Cardiac septum (tissue), 1 donor: Measurements from ENCODE around the gene ARHGAP21. TPM values are rescaled to one million over a fixed set of nuclear protein-coding genes. Genes with fewer than 3 reads are reported as not detected.
"Not testable (repeated sequence)": the region's sequence is repeated elsewhere in the genome, so short reads cannot be mapped to it uniquely, and the experiment has no call there.

Experiments
- DNase-seq: peaks from one replicate; pipeline ENCODE4 v3.0.0-alpha.2; 2020; ENCODE audit warnings: low spot score
- intact Hi-C: fragments of 100-400 bp; cut with DNase I; formaldehyde crosslinking; loops from one replicate; pipeline ENCODE4 v1.14.0; 2022
- total RNA-seq: library from RNA; stranded (reverse); fragmentation: NEBNext Ultra II Directional; extraction: Animal tissue kit (Norgen Biotek cat#: 25700); gene quantifications from one replicate; pipeline ENCODE4 v1.2.1, GENCODE V29; 2021
- donor health status: DM: no; HTN: no; CAD: no.

ARHGAP21 gene
- total RNA-seq, 1 donor from 2014 or later, result 56.4 TPM

DNA sequence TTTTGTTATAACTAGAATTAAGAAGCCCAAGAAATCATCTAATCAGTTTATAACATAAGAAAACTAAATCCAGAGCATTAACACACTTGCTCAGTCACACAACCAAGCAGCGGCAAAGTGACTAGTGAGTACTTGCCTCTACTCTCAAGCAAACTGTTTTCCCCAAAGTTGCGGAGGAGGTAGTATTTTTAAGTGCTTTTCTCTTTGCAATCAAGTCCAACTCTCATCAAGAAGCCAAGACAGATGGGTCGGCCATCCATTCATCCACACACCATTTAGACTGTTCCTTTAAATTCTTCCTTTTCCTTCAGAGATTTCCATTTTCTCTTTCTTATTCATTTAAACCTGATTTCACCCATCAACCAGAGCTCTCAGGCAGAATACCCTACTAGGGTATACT, 25.4 kb downstream of the ARHGAP21 start:
- no peak for DNase-seq
- intact Hi-C loops, result no loop called here

DNA sequence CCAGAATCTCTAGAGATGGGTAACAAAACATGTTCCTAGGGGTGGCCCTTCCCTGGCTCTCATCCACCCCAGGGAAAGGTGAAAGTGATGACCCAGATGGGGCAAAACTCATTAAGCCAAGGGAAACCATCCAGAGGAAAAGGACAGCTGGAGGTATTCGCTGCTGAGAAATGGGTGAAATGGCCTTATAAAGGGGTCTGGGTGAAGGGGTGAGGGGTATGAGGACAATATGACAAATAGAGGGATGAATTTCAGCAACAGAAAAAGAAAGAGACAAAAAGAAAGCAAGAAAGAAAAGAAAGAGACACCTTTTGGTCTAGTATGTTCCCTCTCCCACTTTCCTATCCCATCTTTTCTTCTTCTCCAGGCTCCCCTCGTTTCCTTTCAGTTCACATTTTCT, 26.6 kb downstream of the ARHGAP21 start:
- no peak for DNase-seq
- intact Hi-C loops, result no loop called here

DNA sequence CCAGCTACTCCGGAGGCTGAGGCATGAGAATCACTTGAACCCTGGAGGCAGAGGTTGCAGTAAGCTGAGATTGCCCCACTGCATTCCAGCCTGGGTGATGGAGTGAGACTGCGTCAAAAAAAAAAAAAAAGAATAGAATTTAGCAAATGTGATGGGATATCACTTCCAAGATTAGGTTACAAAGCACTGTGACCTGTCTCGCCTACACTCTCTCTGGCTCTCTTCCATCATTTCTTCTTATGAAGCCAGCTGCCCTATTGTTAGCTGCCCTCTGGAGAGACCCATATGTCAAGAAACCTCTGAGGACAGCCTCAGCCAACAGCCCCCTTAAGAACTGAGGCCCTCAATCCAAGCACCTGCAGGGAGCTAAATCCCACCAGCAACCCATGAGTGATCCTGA, 28.2 kb downstream of the ARHGAP21 start:
- no peak for DNase-seq
- intact Hi-C loops, result no loop called here

DNA sequence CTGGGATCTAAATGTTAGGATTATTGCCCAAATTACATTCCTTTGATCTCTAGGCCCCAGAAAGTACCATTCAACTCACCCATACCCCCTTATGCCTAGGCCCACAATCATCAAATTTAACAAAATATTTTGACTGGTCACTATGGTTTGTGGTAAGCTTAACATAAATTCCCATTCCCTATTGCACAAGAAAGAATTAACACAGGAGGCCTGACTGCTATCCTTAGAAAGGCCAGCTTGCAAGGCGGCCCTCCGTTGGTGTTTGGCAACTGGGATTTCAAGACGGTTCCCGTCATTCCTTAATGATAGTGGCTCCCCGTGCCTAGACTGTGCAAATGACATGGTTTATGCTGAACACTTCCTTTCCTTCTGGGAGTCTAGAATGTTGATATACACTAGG, 29.6 kb downstream of the ARHGAP21 start:
- no peak for DNase-seq

DNA sequence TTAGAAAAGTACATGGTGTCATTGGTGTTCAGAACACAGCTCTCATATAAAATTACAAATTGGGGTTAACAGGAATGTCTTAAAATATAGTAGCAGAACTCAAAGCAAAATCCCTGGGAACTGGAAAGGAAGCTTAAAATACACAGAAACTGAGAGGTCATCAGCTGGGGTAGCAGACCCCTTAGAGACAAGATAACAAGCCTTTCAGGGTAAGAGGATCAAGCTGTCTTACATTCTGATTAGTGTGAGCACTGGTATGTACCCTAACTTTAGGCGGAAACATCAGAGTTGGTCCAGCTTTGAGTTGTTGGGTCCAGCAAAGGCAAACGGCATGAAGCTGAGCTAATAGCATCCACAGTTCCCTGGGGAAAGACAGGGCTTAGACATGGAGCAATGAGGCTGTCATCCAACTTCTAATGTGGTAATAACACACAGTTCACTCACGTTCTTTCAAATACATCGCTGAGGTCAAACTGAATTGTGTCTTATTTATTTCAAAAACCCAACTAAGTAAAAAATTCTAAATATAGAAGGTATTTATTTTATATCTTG, 32.6 kb downstream of the ARHGAP21 start:
- no peak for DNase-seq
- intact Hi-C loops, result no loop called here

More for the DNA sequence above, 29.6 kb downstream of the ARHGAP21 start:
- intact Hi-C loops, result no loop called here

DNA sequence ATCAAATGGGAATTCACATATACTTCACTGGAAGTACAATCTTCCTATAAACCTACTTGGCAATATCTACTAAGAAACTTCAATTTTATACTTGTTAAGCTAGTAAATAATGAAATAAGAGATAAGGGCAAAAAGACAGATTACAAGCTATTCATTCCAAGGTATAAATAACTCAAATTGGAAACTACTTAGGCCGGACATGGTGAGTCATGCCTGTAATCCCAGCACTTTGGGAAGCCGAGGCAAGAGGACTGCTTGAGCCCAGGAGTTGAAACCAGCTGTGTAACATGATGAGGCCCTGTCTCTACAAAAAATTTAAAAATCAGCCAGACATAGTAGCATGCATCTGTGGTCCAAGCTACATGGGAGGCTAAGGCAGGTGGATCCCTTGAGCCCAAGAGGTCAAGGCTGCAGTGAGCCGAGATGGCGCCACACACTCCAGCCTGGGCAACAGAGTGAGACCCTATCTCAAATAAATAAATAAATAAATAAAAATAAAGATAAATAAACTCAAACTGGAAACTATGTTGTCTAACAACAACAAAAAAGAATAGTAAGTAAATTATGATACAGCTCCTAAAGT, 37.6 kb downstream of the ARHGAP21 start:
- no peak for DNase-seq
- intact Hi-C loops, result no loop called here

DNA sequence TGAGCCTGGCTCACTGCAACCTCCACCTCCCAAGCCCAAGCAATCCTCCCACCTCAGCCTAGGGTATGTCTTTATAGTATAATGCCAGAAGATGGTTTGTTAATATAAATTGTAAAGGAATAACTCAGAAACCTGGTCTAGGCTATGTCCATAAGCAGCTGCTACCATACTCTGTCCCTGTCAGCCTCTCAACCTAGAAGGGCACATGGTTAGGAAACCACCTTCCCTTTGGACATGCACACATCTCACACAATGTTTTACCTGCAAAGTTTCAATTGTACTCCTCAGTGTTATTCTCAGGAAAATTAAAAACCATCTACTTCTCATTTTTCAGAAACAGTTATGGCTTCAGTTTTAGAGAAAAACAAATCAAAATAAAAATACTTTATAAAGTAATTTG, 40.1 kb downstream of the ARHGAP21 start:
- intact Hi-C loops, result no loop called here
- DNase-seq, result no peak

DNA sequence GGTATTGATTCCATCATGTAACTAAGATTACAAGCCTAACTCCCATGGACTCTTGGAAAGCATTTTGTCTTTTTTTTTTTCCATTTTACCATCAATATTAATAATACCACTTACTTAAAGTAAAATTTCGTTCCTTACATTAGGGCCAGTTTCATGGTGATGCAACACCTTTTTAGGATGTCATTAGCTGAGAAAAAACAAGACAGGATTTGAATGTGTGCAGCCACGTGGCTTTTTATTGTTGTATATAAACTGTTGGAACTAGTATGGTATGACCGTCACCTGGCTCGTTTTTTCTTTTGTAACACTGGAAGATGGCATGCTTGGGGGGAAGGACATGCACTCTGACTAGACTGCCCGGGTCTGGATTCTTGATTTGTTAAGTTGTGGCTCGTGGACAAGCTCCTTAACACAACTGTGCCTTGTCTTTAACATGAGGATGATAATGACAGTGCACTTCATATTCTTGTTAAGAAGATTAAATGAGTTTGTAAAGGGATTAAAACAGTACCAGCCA, 42.1 kb downstream of the ARHGAP21 start:
- intact Hi-C loops, result no loop called here
- no peak for DNase-seq

DNA sequence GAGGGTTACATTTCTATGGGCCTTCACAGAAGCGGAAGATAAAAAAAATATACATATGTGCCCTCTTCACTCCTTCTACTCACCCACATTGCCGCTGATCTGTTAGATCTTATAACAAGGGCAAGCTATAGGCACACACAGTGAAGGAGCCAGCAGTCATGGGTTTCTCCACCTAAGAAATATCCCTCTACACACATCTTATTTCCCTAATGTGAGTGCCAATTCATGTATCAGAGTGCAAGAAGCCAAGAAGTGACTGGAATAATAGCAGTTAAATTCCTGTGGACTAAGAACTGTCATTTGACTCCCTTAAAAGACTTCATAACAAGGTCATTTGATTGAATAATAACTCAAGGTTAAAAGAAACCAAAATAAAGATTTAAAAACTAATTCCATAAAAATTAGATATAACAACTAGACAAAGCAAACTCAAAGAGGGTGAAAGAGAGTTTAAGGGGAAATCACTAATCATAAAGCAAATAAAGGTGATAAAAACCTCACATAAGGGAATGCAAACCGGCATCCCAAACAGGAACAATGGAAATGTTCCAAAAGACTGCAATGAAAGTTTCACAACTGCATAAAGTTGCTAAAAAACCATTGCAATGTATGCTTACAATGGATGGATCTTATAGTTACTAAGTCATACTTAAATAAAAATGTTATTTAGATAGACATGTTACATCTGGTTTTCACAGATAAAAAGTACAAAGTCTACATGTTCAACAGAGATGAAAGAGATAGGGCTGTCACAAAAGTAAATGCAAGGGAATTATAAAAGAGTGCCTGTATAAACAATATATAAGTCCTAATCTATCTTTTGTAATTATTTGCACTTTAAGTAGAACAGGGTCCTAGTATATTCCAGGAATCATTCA, 42.8 kb downstream of the ARHGAP21 start:
- intact Hi-C loops, result no loop called here
- no peak for DNase-seq

DNA sequence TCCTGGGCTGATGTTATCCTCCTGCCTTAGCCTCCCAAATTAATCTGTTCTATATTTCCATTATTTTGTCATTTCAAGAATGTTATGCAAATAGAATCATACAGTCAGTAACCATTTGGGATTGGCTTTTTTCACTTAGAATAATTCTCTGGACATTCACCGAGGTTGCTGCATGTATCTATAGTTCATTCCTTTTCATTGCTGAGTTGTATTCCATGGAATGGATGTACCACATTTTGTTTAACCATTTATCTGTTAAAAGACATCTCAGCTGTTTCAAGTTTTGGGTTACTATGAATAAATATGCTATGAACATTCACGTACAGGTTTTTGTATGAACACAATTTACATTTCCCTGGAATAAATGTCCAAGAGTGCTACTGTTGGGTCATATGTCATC, 44.9 kb downstream of the ARHGAP21 start:
- intact Hi-C loops, result no loop called here
- DNase-seq, result no peak

DNA sequence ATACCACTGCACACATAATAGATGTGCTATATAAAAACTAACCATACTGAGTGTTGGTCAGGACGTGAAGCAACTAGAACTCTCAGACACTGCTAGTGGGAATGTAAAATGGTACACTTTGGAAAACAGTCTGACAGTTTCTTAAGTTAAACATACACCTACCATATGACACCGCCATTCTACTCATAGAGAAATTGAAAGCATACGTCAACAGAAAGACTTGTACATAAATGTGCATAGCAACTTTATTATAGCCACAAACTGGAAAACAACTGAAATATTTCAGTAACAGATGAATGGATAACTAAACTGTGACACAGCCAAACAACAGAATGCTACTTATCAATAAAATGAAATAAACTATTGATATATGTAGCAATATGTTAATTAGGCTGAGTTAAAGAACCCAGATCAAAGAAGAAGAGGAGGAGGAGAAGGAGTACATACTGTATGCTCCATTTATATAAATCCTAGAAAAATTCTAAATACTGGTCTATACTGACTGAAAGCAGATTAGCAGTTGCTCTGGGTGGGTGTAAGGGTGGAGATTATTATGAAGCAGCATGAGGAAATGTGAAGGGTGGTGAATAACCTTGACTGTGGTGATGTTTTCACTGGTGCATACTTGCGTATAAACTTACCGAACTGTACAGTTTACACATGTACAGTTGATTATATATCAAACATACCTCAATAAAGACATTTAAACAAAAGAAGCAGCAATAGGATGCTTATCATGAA, 48.6 kb downstream of the ARHGAP21 start:
- no peak for DNase-seq
- intact Hi-C loops, result no loop called here

DNA sequence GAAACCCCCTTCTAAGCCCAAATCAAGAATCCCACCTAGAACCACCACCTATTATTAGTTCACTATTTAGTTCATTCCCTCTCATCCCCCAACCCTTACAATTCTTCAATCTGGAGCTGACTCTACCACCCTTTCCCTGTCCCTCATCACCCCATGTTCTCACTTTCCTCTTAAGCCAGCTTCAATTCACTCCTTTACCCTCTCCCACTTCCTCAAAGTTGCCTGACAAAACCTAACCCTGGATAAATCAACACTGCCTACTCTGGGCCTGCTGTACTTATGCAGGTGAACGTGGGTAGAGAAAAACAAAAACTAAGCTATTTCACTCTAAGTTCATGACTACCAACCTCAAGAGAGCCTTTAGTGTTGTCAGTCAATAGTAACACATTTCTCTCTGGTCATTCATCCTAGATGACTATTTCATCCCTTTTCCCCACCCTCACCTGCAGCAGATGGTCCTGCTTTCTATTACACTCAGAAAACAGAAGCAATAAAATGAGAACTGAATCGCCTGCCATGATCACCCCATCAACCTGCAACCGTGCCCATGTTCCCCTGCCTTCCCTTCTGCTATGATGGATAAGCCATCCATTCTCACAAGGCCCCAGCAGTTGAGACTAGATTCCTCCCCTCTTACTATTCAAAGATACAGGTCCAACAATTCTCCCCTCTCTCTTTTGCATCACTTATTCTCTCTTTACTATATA, 52.6 kb downstream of the ARHGAP21 start:
- DNase-seq, result no peak
- intact Hi-C loops, result no loop called here

DNA sequence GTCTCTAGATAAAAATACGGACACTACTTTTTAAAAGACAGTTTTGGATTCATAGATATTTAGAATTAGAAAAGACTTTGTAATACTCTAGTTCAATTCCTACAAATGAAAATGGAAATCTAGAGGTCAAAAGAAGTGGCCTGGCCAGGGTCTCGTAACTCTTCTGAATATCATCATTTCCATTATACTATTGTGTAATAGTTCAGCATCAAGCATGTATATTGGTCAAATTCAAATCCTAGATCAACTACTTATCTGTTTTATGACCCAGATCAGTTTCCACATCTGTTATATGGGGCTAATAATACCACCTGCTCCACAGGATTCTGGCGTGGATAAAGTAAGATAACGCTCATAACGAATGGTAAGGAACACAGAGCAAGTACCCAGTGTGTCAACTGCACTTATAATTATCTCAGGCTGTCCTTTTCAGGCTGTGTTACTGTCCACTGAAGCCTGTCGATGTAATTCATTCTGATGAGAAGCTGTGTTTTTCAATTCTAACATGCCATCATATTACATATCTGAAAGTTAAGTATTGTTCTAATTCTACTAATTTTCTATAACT, 54.3 kb downstream of the ARHGAP21 start:
- intact Hi-C loops, result no loop called here

DNA sequence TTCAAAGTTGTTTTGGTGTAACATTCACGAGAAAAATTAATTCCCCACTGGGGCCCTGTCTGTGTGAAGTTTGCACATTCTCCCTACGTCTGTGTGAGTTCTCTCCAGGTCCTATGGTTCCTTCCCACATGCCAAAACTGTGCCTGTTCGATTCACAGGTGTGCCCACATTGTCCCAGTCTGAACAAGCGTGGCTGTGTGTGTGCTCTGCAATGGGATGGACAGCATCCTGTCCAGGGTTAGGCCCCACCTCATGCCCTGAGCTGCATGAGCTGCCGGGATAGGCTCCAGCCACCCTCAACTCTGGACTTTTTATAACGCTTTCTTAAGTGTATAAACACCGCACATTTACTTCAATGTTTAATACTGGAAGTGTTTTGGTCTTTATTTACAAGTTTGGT, 55.4 kb downstream of the ARHGAP21 start:
- intact Hi-C loops, result no loop called here
- no peak for DNase-seq

More for the DNA sequence above, 54.3 kb downstream of the ARHGAP21 start:
- DNase-seq, result no peak

DNA sequence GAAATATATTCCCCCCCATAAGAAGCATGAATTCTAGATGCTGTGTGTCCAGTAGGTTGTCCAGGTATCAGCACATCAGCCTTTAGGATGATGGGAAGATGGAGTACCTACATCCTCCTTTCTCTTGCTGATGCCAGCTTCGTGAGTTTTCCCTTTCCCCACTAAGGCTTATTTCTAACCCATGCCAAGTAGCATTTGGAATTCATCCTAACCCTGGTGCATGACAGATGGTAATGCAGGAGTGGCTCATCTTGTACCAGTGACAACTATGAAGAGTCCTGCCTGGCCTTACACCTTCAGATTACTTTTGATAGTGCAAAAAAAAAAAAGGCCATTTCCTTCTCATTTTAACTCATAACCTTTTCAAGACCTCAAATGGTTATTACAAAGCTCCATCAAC, 58.7 kb downstream of the ARHGAP21 start:
- no peak for DNase-seq
- intact Hi-C loops, result no loop called here

DNA sequence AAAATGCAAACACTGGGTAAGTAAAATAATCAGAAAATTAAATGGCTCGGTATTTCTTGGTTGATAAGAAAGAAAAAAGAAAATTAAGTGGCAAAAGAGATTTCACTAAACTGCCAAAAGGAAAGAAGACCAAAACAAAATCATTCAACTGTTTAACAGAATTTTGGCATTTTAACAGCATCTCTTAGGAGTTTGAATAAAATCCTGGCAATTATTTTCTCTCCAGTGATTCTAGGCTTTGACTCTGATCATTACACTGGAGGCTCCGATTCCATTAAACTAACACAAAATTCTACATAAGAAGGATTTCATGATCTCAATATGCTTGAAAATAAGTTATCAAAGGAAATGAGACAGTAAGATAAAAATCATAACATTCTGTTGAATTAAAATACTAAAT, 62.3 kb downstream of the ARHGAP21 start:
- intact Hi-C loops, result no loop called here
- no peak for DNase-seq

DNA sequence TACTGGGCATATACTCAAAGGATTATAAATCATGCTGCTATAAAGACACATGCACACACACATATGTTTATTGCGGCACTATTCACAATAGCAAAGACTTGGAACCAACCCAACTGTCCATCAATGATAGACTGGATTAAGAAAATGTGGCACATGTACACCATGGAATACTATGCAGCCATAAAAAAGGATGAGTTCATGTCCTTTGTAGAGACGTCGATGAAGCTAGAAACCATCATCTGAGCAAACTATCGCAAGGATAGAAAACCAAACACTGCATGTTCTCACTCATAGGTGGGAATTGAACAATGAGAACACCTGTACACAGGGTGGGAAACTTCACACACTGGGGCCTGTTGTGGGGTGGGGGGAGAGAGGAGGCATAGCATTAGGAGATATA, 65.4 kb downstream of the ARHGAP21 start:
- intact Hi-C loops, result not testable (repeated sequence)

DNA sequence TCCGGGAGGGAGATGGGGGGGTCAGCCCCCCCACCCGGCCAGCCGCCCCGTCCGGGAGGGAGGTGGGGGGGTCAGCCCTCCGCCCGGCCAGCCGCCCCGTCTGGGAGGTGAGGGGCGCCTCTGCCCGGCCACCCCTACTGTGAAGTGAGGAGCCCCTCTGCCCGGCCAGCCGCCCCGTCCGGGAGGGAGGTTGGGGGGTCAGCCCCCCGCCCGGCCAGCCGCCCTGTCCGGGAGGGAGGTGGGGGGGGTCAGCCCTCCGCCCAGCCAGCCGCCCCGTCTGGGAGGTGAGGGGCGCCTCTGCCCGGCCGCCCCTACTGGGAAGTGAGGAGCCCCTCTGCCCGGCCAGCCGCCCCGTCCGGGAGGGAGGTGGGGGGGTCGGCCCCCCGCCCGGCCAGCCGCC, 67.4 kb downstream of the ARHGAP21 start:
- intact Hi-C loops, DNase-seq: not testable (repeated sequence)

More for the DNA sequence above, 65.4 kb downstream of the ARHGAP21 start:
- not testable (repeated sequence) for DNase-seq

DNA sequence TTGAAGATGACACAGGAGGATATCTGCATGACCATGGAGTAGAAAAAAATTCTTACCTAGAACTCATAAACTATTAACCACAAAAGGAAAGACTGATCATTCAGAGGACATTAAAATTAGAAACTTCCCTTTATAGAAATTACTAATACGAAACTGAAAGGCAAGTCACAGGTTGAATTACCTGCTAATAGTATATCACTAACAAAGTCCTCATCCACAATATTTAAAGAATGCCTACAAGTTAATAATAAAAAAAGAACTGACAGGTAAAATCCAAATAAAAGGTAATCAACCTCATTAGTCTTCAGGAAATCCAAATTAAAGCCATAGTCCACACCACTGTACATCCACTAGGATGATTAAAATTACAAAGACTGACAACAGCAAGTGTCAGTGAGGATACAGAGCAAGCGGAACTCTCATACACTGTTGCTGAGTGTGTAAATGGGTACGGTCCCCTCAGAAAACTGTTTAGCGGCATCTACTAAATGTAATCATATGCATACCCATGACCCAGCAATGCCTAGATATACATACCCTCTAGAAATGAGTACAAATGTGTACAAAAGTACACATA, 71.2 kb downstream of the ARHGAP21 start:
- DNase-seq, result no peak
- intact Hi-C loops, result no loop called here
